Caki2 (cell line): ENCODE results near the gene ATP6V0C. TPM values are rescaled to one million over a fixed set of nuclear protein-coding genes. Genes with fewer than 3 reads are reported as not detected.

Source experiments
- DNase-seq: peaks from one replicate; pipeline ENCODE4 v3.0.0-alpha.2; 2015; ENCODE audit warnings: low read depth
- in situ Hi-C: cut with HindIII; loops from 2 replicates; pipeline ENCODE4 v1.10.0; 2016; ENCODE audit warnings: low sequenced_read_pairs, low pct_unique_long_range_greater_than_20kb, mixed read lengths
- total RNA-seq: library from RNA; depleted of rRNA; stranded (reverse); fragments of >200 nt; shearing (Covaris generic); gene quantifications from 2 replicates; pipeline ENCODE4 v1.2.3, GENCODE V29; 2014; ENCODE audit warnings: low replicate concordance; rRNA removed

Gene ATP6V0C
- 18.4 and 27.8 TPM in 2 replicates for total RNA-seq

DNA sequence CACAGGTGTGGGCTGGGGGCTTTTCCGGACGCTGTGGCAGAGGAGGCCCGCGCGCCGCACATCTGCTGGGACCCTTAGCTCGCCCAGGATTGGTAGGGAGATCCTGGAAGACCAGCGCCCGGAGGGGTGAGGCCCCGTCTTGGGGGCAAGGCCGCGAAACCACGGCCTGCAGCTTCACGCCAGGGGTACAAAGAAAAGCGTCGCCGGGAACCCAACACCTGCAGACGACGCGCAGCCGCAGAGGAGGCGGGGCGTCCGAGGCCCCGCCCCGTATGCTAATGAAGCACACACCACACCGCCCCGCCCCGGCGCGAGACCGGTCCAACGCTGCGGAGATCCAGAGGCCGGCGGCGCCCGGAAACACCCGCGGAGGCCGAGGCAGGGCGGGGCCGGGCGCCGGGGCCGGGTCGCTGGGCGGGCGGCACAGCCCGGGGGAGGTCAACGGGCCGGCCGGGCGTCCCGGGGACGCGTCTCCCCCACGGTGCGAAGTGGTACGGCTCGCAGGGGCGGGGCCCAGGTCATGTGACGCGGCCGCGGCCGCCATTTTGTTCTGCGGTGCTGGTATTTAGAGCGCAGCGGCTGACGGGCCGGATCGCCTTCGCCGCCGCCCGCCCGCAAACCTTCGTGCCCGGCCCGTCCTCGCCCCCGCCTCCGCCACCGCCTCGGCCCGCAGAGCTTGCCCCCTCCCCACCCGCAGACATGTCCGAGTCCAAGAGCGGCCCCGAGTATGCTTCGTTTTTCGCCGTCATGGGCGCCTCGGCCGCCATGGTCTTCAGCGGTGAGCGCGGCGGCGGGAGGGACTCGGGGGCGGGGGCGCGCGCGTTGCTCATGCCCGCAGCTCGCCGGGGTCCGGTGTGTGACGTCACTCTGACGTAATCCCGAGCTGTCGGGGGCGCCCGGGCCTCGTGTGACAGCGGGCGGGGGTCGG, at the start of gene ATP6V0C:
TSS of gene ATP6V0C (plus strand) at position 548 of the 928 bp plus-strand sequence. CDS start at position 700, 152 bp downstream.
- in situ Hi-C loops: loop anchor here (25.0 kb wide), 1 partner anchor 476 kb away; the partner anchor contains the start of genes NHERF2, NTHL1 and TSC2

DNA sequence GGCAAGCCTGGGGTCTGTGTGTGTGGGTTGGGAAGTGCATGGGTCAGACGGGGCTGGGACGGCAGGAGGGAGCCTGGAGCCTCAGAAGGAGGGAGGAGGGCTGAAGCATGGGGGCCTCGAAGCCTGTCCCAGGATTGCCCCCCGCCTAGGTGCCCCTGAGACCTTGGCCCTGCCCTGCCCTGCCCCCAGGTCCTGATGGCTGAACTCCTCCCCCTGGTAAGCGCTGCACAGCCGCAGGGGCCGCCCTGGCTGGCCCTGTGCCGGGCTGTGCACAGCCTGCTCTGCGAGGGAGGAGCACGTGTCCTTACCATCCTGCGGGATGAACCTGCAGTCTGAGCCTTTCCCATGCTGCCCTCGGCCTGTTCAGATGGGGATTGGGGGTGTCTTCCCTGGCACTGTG, 49.4 kb upstream of the ATP6V0C start:
- in situ Hi-C loops: no loop called here
- no peak for DNase-seq

More for the DNA sequence above, at the start of gene ATP6V0C:
- peak; percentile 97 for DNase-seq

GRCh38 chr16:2465653-2466415, 47.9 kb upstream of the ATP6V0C start:
- in situ Hi-C loops: no loop called here
- DNase-seq: no peak

DNA sequence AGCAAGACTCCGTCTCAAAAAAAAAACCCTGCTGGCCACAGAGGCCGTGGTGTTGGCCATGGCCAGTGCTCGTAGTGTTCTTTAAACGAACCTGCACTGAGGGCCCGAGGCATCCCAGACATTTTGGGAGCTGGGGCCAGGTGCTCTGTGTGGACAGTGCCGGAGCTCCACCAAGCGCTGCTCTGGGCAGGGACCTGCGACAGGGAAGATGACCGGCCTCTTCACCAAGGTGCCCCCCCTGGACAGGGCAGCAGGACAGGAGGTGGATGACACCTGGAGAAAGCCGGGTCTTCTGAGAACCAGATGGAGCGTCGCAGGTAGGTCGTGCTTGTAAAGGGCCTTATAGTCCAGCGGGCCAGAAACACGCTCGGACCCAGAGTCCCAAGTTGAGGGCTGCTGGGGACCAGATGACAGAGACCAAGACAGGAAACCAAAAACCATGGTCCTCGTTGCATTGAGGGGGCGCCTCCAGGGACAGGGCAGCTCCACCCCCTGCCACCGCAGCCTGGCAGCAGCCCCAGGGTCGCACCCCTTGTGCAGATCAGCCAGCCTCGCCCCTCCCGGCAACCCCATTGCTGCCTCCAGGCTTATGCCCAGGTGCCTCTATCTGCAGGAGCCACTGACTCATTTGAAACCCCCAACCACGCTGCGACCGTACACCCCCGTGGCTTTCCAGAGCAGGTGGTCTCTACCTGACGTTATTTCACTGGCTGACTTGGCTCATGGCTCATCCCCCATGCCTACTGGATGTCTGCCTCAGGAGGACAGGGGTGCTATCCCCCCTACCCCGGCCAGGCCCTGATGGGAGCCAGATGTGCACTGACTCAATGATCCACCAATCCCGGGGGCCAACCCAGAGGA, 46.9 kb upstream of the ATP6V0C start:
- no peak for DNase-seq
- in situ Hi-C loops: no loop called here

GRCh38 chr16:2467528-2468232, 46.1 kb upstream of the ATP6V0C start:
- DNase-seq: peak; percentile 61

GRCh38 chr16:2468233-2468724, 45.5 kb upstream of the ATP6V0C start:
- in situ Hi-C loops: no loop called here
- DNase-seq: no peak

More at GRCh38 chr16:2467528-2468232, 46.1 kb upstream of the ATP6V0C start:
- in situ Hi-C loops: no loop called here

GRCh38 chr16:2468725-2469398, 44.9 kb upstream of the ATP6V0C start:
- DNase-seq: no peak
- in situ Hi-C loops: no loop called here

DNA sequence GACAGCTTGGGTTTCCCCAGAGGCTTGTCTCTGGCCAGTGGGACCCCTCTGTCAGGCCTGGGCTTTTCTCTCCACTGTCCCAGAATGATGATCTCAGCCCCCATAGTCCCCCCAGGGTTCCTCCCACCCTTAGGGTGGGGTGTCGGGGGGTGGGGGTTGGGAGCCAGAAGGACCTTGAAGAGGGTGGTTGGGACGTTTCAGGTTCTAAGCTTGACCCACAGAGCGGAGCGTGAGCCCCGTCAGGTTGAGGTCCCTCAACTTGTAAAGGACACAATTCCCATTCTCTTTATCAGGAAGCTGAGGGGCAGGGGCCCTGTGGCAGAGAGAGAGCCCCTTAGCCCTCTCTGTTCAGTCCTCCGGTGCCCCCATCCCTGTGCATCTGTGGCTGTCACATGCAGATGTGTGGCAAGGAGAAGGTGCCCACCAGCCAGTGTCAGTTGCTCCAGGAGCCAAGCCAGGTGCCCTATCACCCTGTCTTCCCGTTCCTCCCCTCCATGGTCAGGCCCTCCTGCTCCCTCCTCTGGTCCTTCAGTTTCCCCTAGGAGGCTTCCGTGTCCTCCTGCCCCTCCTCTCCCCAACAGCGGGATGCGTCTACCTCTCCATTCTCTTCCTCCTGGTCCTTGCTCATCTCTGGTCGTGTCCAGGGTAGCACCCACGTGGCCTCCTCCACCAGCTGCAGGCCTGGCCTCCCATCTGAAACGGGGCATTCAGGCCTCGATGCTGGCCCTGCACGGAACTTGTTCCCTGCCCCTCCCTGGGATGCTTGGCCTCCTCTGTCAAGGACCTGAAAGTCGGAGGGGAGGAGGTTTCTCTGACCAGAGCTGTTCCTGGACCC, 44.1 kb upstream of the ATP6V0C start:
- no peak for DNase-seq
- in situ Hi-C loops: no loop called here

GRCh38 chr16:2470234-2470601, 43.5 kb upstream of the ATP6V0C start:
- in situ Hi-C loops: no loop called here
- no peak for DNase-seq

DNA sequence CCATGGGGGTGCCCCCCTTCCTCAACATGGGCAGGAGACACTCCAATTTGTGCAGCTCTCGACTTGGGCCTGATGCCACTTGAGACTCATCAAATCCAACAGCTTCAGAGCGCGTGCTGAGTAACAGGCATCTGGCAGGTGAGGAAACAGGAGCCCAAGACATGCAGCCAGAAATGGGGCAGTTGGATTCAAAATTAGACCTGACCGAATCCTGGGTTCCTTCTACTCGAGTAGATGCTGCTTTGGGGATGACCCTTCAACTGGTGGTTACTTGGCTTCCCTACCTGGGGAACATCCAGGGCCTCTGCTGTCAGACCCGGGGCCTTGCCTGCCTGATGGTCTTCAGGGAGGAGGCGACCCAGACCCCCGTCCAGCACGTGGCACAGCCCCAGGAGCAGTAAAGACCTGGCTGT, 43.1 kb upstream of the ATP6V0C start:
- no peak for DNase-seq
- in situ Hi-C loops: no loop called here

DNA sequence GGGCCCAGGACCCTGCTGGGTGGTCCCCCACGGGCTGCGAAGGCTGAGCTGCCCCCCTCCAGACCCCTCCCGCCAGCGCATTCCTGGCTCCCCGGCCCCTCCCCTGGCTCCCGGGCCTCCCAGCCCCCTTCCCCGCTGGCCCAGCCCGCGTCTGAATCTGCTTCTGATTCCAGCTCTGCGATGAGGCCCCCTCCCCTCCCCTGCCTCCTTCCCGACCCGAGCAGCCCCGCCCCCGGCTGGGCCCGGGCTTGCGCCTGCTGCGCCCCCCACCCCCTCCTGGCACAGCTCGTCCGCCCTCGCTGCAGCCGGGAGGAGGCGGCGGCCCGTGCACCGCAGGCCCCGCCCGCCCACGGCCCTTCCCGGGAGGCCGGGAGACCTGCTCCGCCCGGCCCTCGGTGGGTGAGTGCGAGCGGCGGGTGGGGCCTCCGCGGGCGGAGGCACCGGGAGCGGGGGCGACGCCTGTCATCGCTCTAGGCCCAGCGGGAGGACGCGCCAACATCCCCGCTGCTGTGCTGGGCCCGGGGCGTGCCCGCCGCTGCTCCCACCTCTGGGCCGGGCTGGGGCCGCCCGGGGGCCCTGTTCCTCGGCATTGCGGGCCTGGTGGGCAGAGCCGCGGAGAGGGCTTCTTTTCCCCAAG, 42.6 kb upstream of the ATP6V0C start, which contains the start of gene NTN3:
TSS of gene NTN3 (plus strand) at position 282 of the 637 bp plus-strand sequence. CDS start 405 bp downstream, outside the sequence.
- no peak for DNase-seq
- in situ Hi-C loops: no loop called here

DNA sequence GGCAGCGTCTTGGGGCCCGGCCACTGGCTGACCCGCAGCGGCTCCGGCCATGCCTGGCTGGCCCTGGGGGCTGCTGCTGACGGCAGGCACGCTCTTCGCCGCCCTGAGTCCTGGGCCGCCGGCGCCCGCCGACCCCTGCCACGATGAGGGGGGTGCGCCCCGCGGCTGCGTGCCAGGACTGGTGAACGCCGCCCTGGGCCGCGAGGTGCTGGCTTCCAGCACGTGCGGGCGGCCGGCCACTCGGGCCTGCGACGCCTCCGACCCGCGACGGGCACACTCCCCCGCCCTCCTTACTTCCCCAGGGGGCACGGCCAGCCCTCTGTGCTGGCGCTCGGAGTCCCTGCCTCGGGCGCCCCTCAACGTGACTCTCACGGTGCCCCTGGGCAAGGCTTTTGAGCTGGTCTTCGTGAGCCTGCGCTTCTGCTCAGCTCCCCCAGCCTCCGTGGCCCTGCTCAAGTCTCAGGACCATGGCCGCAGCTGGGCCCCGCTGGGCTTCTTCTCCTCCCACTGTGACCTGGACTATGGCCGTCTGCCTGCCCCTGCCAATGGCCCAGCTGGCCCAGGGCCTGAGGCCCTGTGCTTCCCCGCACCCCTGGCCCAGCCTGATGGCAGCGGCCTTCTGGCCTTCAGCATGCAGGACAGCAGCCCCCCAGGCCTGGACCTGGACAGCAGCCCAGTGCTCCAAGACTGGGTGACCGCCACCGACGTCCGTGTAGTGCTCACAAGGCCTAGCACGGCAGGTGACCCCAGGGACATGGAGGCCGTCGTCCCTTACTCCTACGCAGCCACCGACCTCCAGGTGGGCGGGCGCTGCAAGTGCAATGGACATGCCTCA, 41.9 kb upstream of the ATP6V0C start:
- in situ Hi-C loops: no loop called here
- no peak for DNase-seq

- in situ Hi-C loops: no loop called here
- DNase-seq: no peak
Measured at GRCh38 chr16:2472488-2472864, 41.3 kb upstream of the ATP6V0C start.

DNA sequence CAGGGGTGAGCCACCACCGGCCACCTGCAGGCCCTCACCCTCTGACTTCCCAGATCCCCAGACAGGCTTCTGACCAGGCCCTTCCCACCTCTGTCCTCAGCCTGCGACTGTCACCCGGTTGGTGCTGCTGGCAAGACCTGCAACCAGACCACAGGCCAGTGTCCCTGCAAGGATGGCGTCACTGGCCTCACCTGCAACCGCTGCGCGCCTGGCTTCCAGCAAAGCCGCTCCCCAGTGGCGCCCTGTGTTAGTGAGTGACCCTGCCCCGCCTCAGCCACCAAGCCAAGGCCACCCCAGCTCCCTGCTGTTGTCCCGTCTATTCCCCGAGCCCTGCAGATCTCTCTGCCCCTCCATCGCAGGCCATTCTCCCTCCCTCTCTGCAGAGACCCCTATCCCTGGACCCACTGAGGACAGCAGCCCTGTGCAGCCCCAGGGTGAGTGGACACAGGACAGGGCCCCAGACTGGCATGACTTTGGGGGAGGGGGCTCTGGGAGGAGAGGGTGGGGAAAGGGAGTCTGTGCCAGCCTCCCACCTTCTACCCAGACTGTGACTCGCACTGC, 40.8 kb upstream of the ATP6V0C start:
- DNase-seq: no peak
- in situ Hi-C loops: no loop called here
